ENCODE results near the gene C14orf119. TPM values are rescaled to one million over a fixed set of nuclear protein-coding genes. Genes with fewer than 3 reads are reported as not detected.

Gene C14orf119
- total and polyA plus RNA-seq, 9 of the 15 experiments (the other 6 are each of a cell fraction or from before 2014, with no cell fraction given) = 36.7 to 251 (median 51.8) TPM

GRCh38 chr14:23078692-23079116 is 16.6 kb upstream of the C14orf119 start (continued):
- TF ChIP-seq JUND (IDR thresholded peaks at IDR 0.05; ENCODE audit: borderline replicate concordance, low read depth, low read length) (peak; percentile 97), JUND (tag; IDR thresholded peaks at IDR 0.05; ENCODE audit: borderline replicate concordance, low read depth, low read length) (peak; percentile 96; the same call in 2 of the 3 replicates), ID3 (CRISPR knock-in tag; IDR thresholded peaks at IDR 0.05) (no peak), ID3 (tag; IDR thresholded peaks at IDR 0.05) (no peak), BRCA1 (IDR thresholded peaks at IDR 0.05) (no peak), BRCA1 (CRISPR knock-in tag; IDR thresholded peaks at IDR 0.05) (no peak), SMARCA4 (IDR thresholded peaks at IDR 0.05) (peak; percentile 86), ZNF584 (CRISPR knock-in tag; IDR thresholded peaks at IDR 0.05; ENCODE audit: low read depth) (peak; percentile 50; the same call in 1 of the 2 replicates), ATF3 (IDR thresholded peaks at IDR 0.05) (peak; percentile 90), ATF3 (CRISPR knock-in tag; conservative IDR thresholded peaks at IDR 0.05) (peak; percentile 46; the same call in 1 of the 2 replicates), FOS (IDR thresholded peaks at IDR 0.05; ENCODE audit: extremely low read depth, insufficient read length) (peak; percentile 32), ZZZ3 (IDR thresholded peaks at IDR 0.05) (no peak), MAFK (IDR thresholded peaks at IDR 0.05; ENCODE audit: low read length) (peak; percentile 84), JUN (IDR thresholded peaks at IDR 0.05; ENCODE audit: borderline replicate concordance, low read depth, low read length) (peak; percentile 91), JUN (CRISPR knock-in tag; IDR thresholded peaks at IDR 0.05; ENCODE audit: borderline replicate concordance) (no peak), NRF1 (conservative IDR thresholded peaks at IDR 0.05 in 1 of 2, IDR thresholded peaks at IDR 0.05 in 1 of 2) (peak; percentile 20 to 45; a peak in 1 of 4 replicates), SOX6 (IDR thresholded peaks at IDR 0.05) (peak; percentile 65), TAF9B (IDR thresholded peaks at IDR 0.05; ENCODE audit: partially characterized antibody) (peak; percentile 81), MTA3 (IDR thresholded peaks at IDR 0.05; ENCODE audit: borderline replicate concordance) (peak; percentile 55; the same call in 1 of the 2 replicates), ESRRA (IDR thresholded peaks at IDR 0.05; ENCODE audit: borderline replicate concordance, low read depth) (peak; percentile 48; the same call in 1 of the 2 replicates), SP1 (CRISPR knock-in tag; IDR thresholded peaks at IDR 0.05) (no peak), UBTF (IDR thresholded peaks at IDR 0.05; ENCODE audit: borderline replicate concordance in 1 of 2, low read depth in 2 of 2, low read length in 2 of 2) (peak in 1 of 2 experiments; percentile 71; a peak in 1 of 4 replicates), EP400 (IDR thresholded peaks at IDR 0.05) (peak; percentile 68), ATF1 (CRISPR knock-in tag; IDR thresholded peaks at IDR 0.05) (no peak), ATF1 (tag; IDR thresholded peaks at IDR 0.05) (peak; percentile 27; the same call in 1 of the 2 replicates), RCOR1 (IDR thresholded peaks at IDR 0.05; ENCODE audit: borderline replicate concordance in 1 of 2, low read depth in 2 of 2, low read length in 2 of 2) (peak in 1 of 2 experiments; percentile 85; a peak in 1 of 4 replicates), MAFG (tag; conservative IDR thresholded peaks at IDR 0.05) (peak; percentile 83), GTF2E2 (tag; IDR thresholded peaks at IDR 0.05) (no peak), ZNF717 (CRISPR knock-in tag; IDR thresholded peaks at IDR 0.05) (no peak), ZKSCAN3 (CRISPR knock-in tag; IDR thresholded peaks at IDR 0.05) (no peak)

Data from K562 (cell line).